HEK293 (cell line): ENCODE measurements around the gene KCNQ1.

Experiments
- CTCF ChIA-PET: fragments of 350-600 bp; formaldehyde crosslinking; extraction: SDS; loops from one replicate; lab custom pipeline; 2021; ENCODE audit warnings: antibody characterized with exemption; lab: Yijun Ruan, JAX
- POLR2A ChIA-PET: fragments of 300-600 bp; formaldehyde crosslinking; extraction: SDS; loops from one replicate; lab custom pipeline; 2020; ENCODE audit warnings: antibody characterized with exemption, inconsistent platforms; lab: Yijun Ruan, JAX
- H3K27ac ChIP-seq: fragments of 200-500 bp; sonication (Bioruptor generic); 2 replicates; pipeline ENCODE4 v1.5.1; 2014; ENCODE audit warnings: low read depth, low read length, control low read depth, inconsistent platforms; ENCODE audit errors: extremely low read depth
- H3K36me3 ChIP-seq, 2 experiments: fragments of 200-500 bp in 1 of 2; sonication (Bioruptor generic) in 1 of 2; 1 replicate in 1 of 2; 2 replicates in 1 of 2; pipeline ENCODE4 v1.5.1; 2014 to 2017; ENCODE audit warnings: inconsistent platforms in 2 of 2, low read length in 2 of 2; ENCODE audit not compliant: control insufficient read depth in 2 of 2, insufficient read depth in 1 of 2
- H3K4me1 ChIP-seq: fragments of 200-500 bp; sonication (Bioruptor generic); 2 replicates; pipeline ENCODE4 v1.5.1; 2014; ENCODE audit warnings: mild to moderate bottlenecking, low read length, inconsistent platforms; ENCODE audit not compliant: control insufficient read depth, insufficient read depth
- H3K4me3 ChIP-seq: 2 replicates; pipeline ENCODE4 v1.5.1; 2011; ENCODE audit warnings: low read depth, mild to moderate bottlenecking, control low read depth, low read length, moderate library complexity
- H3K9me3 ChIP-seq: fragments of 200-500 bp; sonication (Bioruptor generic); 2 replicates; pipeline ENCODE4 v1.5.1; 2014; ENCODE audit warnings: low read depth, low read length, inconsistent platforms; ENCODE audit not compliant: control insufficient read depth, insufficient read depth
- SETDB1 ChIP-seq: IDR thresholded peaks from one replicate; pipeline ENCODE4 v1.6.1; 2017; ENCODE audit warnings: mild to moderate bottlenecking, low read length, moderate library complexity, mixed read lengths; ENCODE audit not compliant: insufficient read length
- YY1 ChIP-seq: fragments of 450-650 bp; formaldehyde crosslinking; IDR thresholded peaks from 2 replicates; pipeline ENCODE4 v1.5.1; 2018; ENCODE audit warnings: missing biosample characterization, missing genetic modification characterization
- ZBTB10 ChIP-seq: fragments of 450-650 bp; formaldehyde crosslinking; IDR thresholded peaks from 2 replicates; pipeline ENCODE4 v1.5.1; 2016; ENCODE audit warnings: missing biosample characterization, missing genetic modification characterization
- ZBTB20 ChIP-seq: fragments of 450-650 bp; formaldehyde crosslinking; IDR thresholded peaks from 2 replicates; pipeline ENCODE4 v1.5.1; 2016; ENCODE audit warnings: missing biosample characterization, missing genetic modification characterization
- ZBTB26 ChIP-seq: fragments of 450-650 bp; formaldehyde crosslinking; optimal IDR thresholded peaks from 2 replicates; pipeline ENCODE3; 2016; ENCODE audit warnings: missing biosample characterization, mild to moderate bottlenecking, missing genetic modification characterization
- ZNF121 ChIP-seq: fragments of 450-650 bp; formaldehyde crosslinking; IDR thresholded peaks from 2 replicates; pipeline ENCODE4 v1.5.1; 2016; ENCODE audit warnings: missing biosample characterization, missing genetic modification characterization
- ZNF157 ChIP-seq: fragments of 450-650 bp; formaldehyde crosslinking; IDR thresholded peaks from 2 replicates; pipeline ENCODE4 v1.5.1; 2016; ENCODE audit warnings: missing biosample characterization, missing genetic modification characterization
- ZNF16 ChIP-seq: fragments of 450-650 bp; formaldehyde crosslinking; IDR thresholded peaks from 2 replicates; pipeline ENCODE4 v1.5.1; 2016; ENCODE audit warnings: low read depth, missing biosample characterization, missing genetic modification characterization
- ZNF23 ChIP-seq: fragments of 450-650 bp; formaldehyde crosslinking; IDR thresholded peaks from 2 replicates; pipeline ENCODE4 v1.5.1; 2016; ENCODE audit warnings: missing biosample characterization, missing genetic modification characterization, borderline replicate concordance
- ZNF239 ChIP-seq: fragments of 450-650 bp; formaldehyde crosslinking; IDR thresholded peaks from 2 replicates; pipeline ENCODE4 v1.5.1; 2016; ENCODE audit warnings: missing biosample characterization, missing genetic modification characterization
- ZNF521 ChIP-seq: fragments of 450-650 bp; formaldehyde crosslinking; IDR thresholded peaks from 2 replicates; pipeline ENCODE4 v1.5.1; 2017; ENCODE audit warnings: missing biosample characterization, mild to moderate bottlenecking, missing genetic modification characterization
- ZNF558 ChIP-seq: fragments of 450-650 bp; formaldehyde crosslinking; IDR thresholded peaks from 2 replicates; pipeline ENCODE4 v1.5.1; 2016; ENCODE audit warnings: missing biosample characterization, missing genetic modification characterization
- ZNF571 ChIP-seq: fragments of 450-650 bp; formaldehyde crosslinking; IDR thresholded peaks from 2 replicates; pipeline ENCODE4 v1.5.0; 2017; ENCODE audit warnings: missing biosample characterization, missing genetic modification characterization
- ZNF596 ChIP-seq: fragments of 450-650 bp; IDR thresholded peaks from 2 replicates; pipeline ENCODE4 v1.5.0; 2018; ENCODE audit warnings: missing biosample characterization, mild to moderate bottlenecking, missing genetic modification characterization, moderate library complexity
- ZNF624 ChIP-seq: fragments of 450-650 bp; formaldehyde crosslinking; IDR thresholded peaks from 2 replicates; pipeline ENCODE4 v1.5.1; 2017; ENCODE audit warnings: missing biosample characterization, missing genetic modification characterization
- ZNF639 ChIP-seq: fragments of 450-650 bp; formaldehyde crosslinking; IDR thresholded peaks from 2 replicates; pipeline ENCODE4 v1.5.1; 2016; ENCODE audit warnings: missing biosample characterization, missing genetic modification characterization
- ZSCAN18 ChIP-seq: fragments of 450-650 bp; formaldehyde crosslinking; IDR thresholded peaks from 2 replicates; pipeline ENCODE4 v1.5.1; 2016; ENCODE audit warnings: missing biosample characterization, missing genetic modification characterization

KCNQ1 gene

GRCh38 chr11:2593393-2593950 lies 148.7 kb downstream of the KCNQ1 start:
- CTCF ChIA-PET = no interaction called here
- TF ChIP-seq ZNF239 (no peak), ZNF16 (tag by site-specific recombination) (no peak), ZNF23 (tag by site-specific recombination) (no peak), ZBTB10 (no peak), ZNF596 (tag by site-specific recombination) (no peak), ZBTB26 (tag by site-specific recombination) (no peak), ZNF639 (tag by site-specific recombination) (no peak), ZNF121 (tag by site-specific recombination) (no peak), ZNF157 (tag by site-specific recombination) (no peak), ZBTB20 (tag by site-specific recombination) (no peak), YY1 (tag by site-specific recombination) (no peak), ZSCAN18 (tag by site-specific recombination) (no peak)

GRCh38 chr11:2594267-2594666 lies 149.5 kb downstream of the KCNQ1 start:
- ChIA-PET POLR2A (no interaction called here), CTCF (no interaction called here)
- Histone ChIP-seq H3K9me3 (no peaks in the 10 kb centered on the region), H3K36me3 (no peaks in the 10 kb centered on the region), H3K27ac (no peak overlapping the region), H3K4me3 (no peak overlapping the region), H3K4me1 (no peaks in the 10 kb centered on the region)
- TF ChIP-seq ZNF521 (tag by site-specific recombination) (no peak), SETDB1 (peak; percentile 18), ZNF558 (tag by site-specific recombination) (peak; percentile 94), ZNF624 (tag by site-specific recombination) (no peak), ZNF571 (tag by site-specific recombination) (no peak)

More at GRCh38 chr11:2593393-2593950, 148.7 kb downstream of the KCNQ1 start:
- Histone ChIP-seq H3K4me3 (no peak overlapping the region), H3K36me3 (no peaks in the 10 kb centered on the region), H3K27ac (no peak overlapping the region), H3K9me3 (no peaks in the 10 kb centered on the region), H3K4me1 (no peaks in the 10 kb centered on the region)
- POLR2A ChIA-PET = no interaction called here
